DND-41 (cell line): ENCODE measurements around the gene DHCR7.

Experiments used
- ATAC-seq: fragments of 200-7000 bp; cut with Tn5 transposase; 3 replicates; pipeline ENCODE4 v1.9.1; 2021; ENCODE audit warnings: low read depth; ENCODE audit not compliant: insufficient read depth
- DNase-seq: peaks from one replicate; pipeline ENCODE4 v3.0.0-alpha.2; 2020
- H2AFZ ChIP-seq: 2 replicates; pipeline ENCODE4 v1.6.0; 2012; ENCODE audit warnings: low read depth, low read length
- H3K27ac ChIP-seq: 2 replicates; pipeline ENCODE4 v1.5.1; 2012; ENCODE audit warnings: low read length, inconsistent platforms
- H3K27me3 ChIP-seq: fragments of 200-600 bp; sonication (generic); 2 replicates; pipeline ENCODE4 v1.6.0; 2012; ENCODE audit warnings: low read length, mild to moderate bottlenecking, inconsistent platforms; ENCODE audit not compliant: insufficient read depth, poor library complexity
- H3K36me3 ChIP-seq: 2 replicates; pipeline ENCODE4 v1.5.1; 2012; ENCODE audit warnings: low read length, inconsistent platforms; ENCODE audit not compliant: insufficient read depth
- H3K4me1 ChIP-seq: 2 replicates; pipeline ENCODE4 v1.5.1; 2012; ENCODE audit warnings: mild to moderate bottlenecking, low read length; ENCODE audit not compliant: insufficient read depth
- H3K4me2 ChIP-seq: 2 replicates; pipeline ENCODE4 v1.6.0; 2012; ENCODE audit warnings: mild to moderate bottlenecking, moderate library complexity, low read length, inconsistent platforms; ENCODE audit not compliant: insufficient read depth
- H3K4me3 ChIP-seq, 2 experiments: fragments of 200-600 bp in 1 of 2; shearing (Covaris generic) in 1 of 2; 2 replicates each; pipeline ENCODE4 v1.5.1; 2012 to 2016; ENCODE audit warnings: inconsistent platforms in 2 of 2, low read length in 2 of 2, mild to moderate bottlenecking in 2 of 2, low read depth in 1 of 2, moderate library complexity in 1 of 2
- H3K79me2 ChIP-seq: 2 replicates; pipeline ENCODE4 v1.6.0; 2012; ENCODE audit warnings: low read length, inconsistent platforms; ENCODE audit not compliant: insufficient read depth
- H3K9ac ChIP-seq: 2 replicates; pipeline ENCODE4 v1.6.0; 2012; ENCODE audit warnings: low read depth, mild to moderate bottlenecking, inconsistent platforms, low read length, moderate library complexity
- H3K9me3 ChIP-seq: 2 replicates; pipeline ENCODE4 v1.5.1; 2012; ENCODE audit warnings: low read length, moderate library complexity, mild to moderate bottlenecking, inconsistent platforms; ENCODE audit not compliant: insufficient read depth, severe bottlenecking
- H4K20me1 ChIP-seq: 2 replicates; pipeline ENCODE4 v1.6.0; 2012; ENCODE audit warnings: low read length; ENCODE audit not compliant: insufficient read depth
- EZH2 ChIP-seq: IDR thresholded peaks from 3 replicates; pipeline ENCODE4 v1.6.1; 2012; ENCODE audit warnings: borderline replicate concordance, low read depth, mild to moderate bottlenecking, moderate library complexity, low read length, inconsistent platforms; ENCODE audit not compliant: severe bottlenecking
- TF ChIP-seq, protein P1 (sequence below): IDR thresholded peaks from 2 replicates; pipeline ENCODE4 v1.5.1; 2012; ENCODE audit warnings: borderline replicate concordance, low read length, moderate library complexity, mild to moderate bottlenecking; ENCODE audit not compliant: poor library complexity, severe bottlenecking; ENCODE audit errors: extremely low read depth

DHCR7 gene

DNA sequence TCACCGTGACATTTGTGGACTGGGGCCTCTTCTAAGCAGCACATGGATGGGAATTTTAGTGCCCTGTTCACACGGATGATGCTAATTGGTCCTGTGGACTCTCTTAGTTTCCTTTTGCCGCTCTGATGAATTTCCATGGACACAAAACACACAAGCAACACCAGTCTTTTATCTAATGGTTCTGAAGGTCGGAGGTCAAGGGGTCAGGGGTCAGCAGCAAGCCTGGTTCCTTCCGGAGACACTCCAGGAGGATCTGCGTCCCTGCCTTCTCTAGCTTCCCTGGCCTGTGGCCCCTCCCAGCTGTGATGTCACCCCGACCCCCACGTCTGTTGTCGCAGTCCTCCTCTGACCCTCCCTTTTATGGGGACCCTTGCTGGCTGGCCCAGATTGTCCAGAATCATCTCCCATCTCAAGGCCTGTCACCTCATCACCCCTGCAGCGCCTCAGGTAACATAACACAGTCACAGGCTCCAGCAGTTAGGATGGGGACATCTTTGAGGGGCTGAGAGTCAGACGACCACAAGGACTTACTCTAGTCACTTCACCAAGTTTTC, 11.7 kb upstream of the DHCR7 start:
- Histone ChIP-seq H3K4me3 (no peak overlapping the region), H4K20me1 (peaks cover 39% of the 10 kb centered on the region), H3K36me3 (peaks cover 87% of the 10 kb centered on the region), H2AFZ (no peak overlapping the region), H3K27ac (no peak overlapping the region), H3K4me1 (peaks cover 4% of the 10 kb centered on the region; the same call in 1 of the 2 replicates), H3K9ac (no peak overlapping the region), H3K4me2 (no peak overlapping the region), H3K27me3 (no peaks in the 10 kb centered on the region), H3K9me3 (no peaks in the 10 kb centered on the region), H3K79me2 (peaks cover 3% of the 10 kb centered on the region)
- TF ChIP-seq, protein P1, sequence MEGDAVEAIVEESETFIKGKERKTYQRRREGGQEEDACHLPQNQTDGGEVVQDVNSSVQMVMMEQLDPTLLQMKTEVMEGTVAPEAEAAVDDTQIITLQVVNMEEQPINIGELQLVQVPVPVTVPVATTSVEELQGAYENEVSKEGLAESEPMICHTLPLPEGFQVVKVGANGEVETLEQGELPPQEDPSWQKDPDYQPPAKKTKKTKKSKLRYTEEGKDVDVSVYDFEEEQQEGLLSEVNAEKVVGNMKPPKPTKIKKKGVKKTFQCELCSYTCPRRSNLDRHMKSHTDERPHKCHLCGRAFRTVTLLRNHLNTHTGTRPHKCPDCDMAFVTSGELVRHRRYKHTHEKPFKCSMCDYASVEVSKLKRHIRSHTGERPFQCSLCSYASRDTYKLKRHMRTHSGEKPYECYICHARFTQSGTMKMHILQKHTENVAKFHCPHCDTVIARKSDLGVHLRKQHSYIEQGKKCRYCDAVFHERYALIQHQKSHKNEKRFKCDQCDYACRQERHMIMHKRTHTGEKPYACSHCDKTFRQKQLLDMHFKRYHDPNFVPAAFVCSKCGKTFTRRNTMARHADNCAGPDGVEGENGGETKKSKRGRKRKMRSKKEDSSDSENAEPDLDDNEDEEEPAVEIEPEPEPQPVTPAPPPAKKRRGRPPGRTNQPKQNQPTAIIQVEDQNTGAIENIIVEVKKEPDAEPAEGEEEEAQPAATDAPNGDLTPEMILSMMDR: no peak
- TF ChIP-seq EZH2: no peak
- ATAC-seq: no peak
- no peak for DNase-seq

DNA sequence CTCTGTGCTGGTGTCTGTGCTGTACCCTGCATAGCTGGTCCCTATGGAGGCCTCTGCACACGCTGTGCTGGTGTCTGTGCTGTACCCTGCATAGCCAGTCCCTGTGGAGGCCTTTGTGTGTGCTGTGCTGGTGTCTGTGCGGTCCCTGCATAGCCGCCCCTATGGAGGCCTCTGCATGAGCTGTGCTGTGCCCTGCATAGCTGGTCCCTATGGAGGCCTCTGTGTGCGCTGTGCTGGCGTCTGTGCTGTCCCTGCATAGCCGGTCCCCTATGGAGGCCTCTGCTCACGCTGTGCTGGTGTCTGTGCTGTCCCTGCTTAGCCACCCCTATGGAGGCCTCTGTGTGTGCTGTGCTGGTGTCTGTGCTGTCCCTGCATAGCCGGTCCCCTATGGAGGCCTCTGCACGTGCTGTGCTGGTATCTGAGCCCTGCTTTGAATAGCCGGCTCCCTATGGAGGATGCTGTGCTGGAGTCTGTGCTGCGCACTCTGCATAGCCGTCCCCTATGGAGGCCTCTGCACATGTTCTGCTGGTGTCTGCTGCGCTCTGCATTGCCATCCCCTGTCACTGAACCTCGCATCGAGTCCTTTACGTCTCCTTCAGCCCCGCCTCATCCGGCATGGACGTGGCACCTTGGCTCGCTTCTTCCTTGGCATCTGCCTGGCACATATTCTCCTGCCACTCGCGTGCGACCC, 11.0 kb upstream of the DHCR7 start:
- Histone ChIP-seq H3K36me3 (peaks cover 91% of the 10 kb centered on the region), H3K27me3 (no peaks in the 10 kb centered on the region), H3K27ac (no peak overlapping the region), H3K4me2 (no peak overlapping the region), H3K4me1 (peaks cover 10% of the 10 kb centered on the region), H2AFZ (no peak overlapping the region), H3K9me3 (no peaks in the 10 kb centered on the region), H3K79me2 (peaks cover 8% of the 10 kb centered on the region), H3K4me3 (no peak overlapping the region), H3K9ac (no peak overlapping the region), H4K20me1 (peaks cover 39% of the 10 kb centered on the region)
- ATAC-seq: 0 out of 3 replicates have a peak, but pooled peaks have one; percentile 14
- TF ChIP-seq, protein P1: no peak
- no peak for TF ChIP-seq EZH2
- no peak for DNase-seq

- DNase-seq (no peak), ATAC-seq (no peak)
- Histone ChIP-seq H3K27ac (no peak overlapping the region), H4K20me1 (peaks cover 39% of the 10 kb centered on the region), H3K27me3 (no peaks in the 10 kb centered on the region), H3K79me2 (peaks cover 16% of the 10 kb centered on the region), H3K9me3 (no peaks in the 10 kb centered on the region), H3K36me3 (peaks cover 83% of the 10 kb centered on the region), H3K4me2 (no peak overlapping the region), H3K4me1 (peaks cover 18% of the 10 kb centered on the region), H3K4me3 (no peak overlapping the region), H2AFZ (no peak overlapping the region), H3K9ac (no peak overlapping the region)
- TF ChIP-seq, protein P1: no peak
- TF ChIP-seq EZH2: no peak
Observed at GRCh38 chr11:71458146-71459070, 10.2 kb upstream of the DHCR7 start.
